HEK293 (cell line): Measurements from ENCODE around the gene RIMKLB.
"Not testable (repeated sequence)": the region's sequence is repeated elsewhere in the genome, so short reads cannot be mapped to it uniquely, and the experiment has no call there.

ENCODE experiments used
- CTCF ChIA-PET: fragments of 350-600 bp; formaldehyde crosslinking; extraction: SDS; loops from one replicate; lab custom pipeline; 2021; ENCODE audit warnings: antibody characterized with exemption; lab: Yijun Ruan, JAX
- POLR2A ChIA-PET: fragments of 300-600 bp; formaldehyde crosslinking; extraction: SDS; loops from one replicate; lab custom pipeline; 2020; ENCODE audit warnings: antibody characterized with exemption, inconsistent platforms; lab: Yijun Ruan, JAX
- H3K27ac ChIP-seq: fragments of 200-500 bp; sonication (Bioruptor generic); 2 replicates; pipeline ENCODE4 v1.5.1; 2014; ENCODE audit warnings: low read depth, low read length, control low read depth, inconsistent platforms; ENCODE audit errors: extremely low read depth
- H3K36me3 ChIP-seq, 2 experiments: fragments of 200-500 bp in 1 of 2; sonication (Bioruptor generic) in 1 of 2; 1 replicate in 1 of 2; 2 replicates in 1 of 2; pipeline ENCODE4 v1.5.1; 2014 to 2017; ENCODE audit warnings: inconsistent platforms in 2 of 2, low read length in 2 of 2; ENCODE audit not compliant: control insufficient read depth in 2 of 2, insufficient read depth in 1 of 2
- H3K4me1 ChIP-seq: fragments of 200-500 bp; sonication (Bioruptor generic); 2 replicates; pipeline ENCODE4 v1.5.1; 2014; ENCODE audit warnings: mild to moderate bottlenecking, low read length, inconsistent platforms; ENCODE audit not compliant: control insufficient read depth, insufficient read depth
- H3K4me3 ChIP-seq: 2 replicates; pipeline ENCODE4 v1.5.1; 2011; ENCODE audit warnings: low read depth, mild to moderate bottlenecking, control low read depth, low read length, moderate library complexity
- H3K9me3 ChIP-seq: fragments of 200-500 bp; sonication (Bioruptor generic); 2 replicates; pipeline ENCODE4 v1.5.1; 2014; ENCODE audit warnings: low read depth, low read length, inconsistent platforms; ENCODE audit not compliant: control insufficient read depth, insufficient read depth
- PRDM4 ChIP-seq: fragments of 450-650 bp; formaldehyde crosslinking; IDR thresholded peaks from 2 replicates; pipeline ENCODE4 v1.5.1; 2017; ENCODE audit warnings: missing biosample characterization, missing genetic modification characterization
- SCRT1 ChIP-seq: fragments of 450-650 bp; formaldehyde crosslinking; IDR thresholded peaks from 2 replicates; pipeline ENCODE4 v1.5.1; 2016; ENCODE audit warnings: missing biosample characterization, missing genetic modification characterization, borderline replicate concordance
- SCRT2 ChIP-seq: fragments of 450-650 bp; formaldehyde crosslinking; IDR thresholded peaks from 2 replicates; pipeline ENCODE4 v1.5.1; 2016; ENCODE audit warnings: missing biosample characterization, missing genetic modification characterization
- SP3 ChIP-seq: fragments of 450-650 bp; formaldehyde crosslinking; IDR thresholded peaks from 2 replicates; pipeline ENCODE4 v1.5.1; 2016; ENCODE audit warnings: missing biosample characterization, missing genetic modification characterization
- ZEB2 ChIP-seq: fragments of 450-650 bp; formaldehyde crosslinking; IDR thresholded peaks from 2 replicates; pipeline ENCODE4 v1.5.1; 2016; ENCODE audit warnings: missing biosample characterization, missing genetic modification characterization
- ZNF146 ChIP-seq: fragments of 450-650 bp; formaldehyde crosslinking; IDR thresholded peaks from 2 replicates; pipeline ENCODE4 v1.5.1; 2016; ENCODE audit warnings: missing biosample characterization, missing genetic modification characterization
- ZNF433 ChIP-seq: fragments of 450-650 bp; formaldehyde crosslinking; IDR thresholded peaks from 2 replicates; pipeline ENCODE4 v1.5.1; 2016; ENCODE audit warnings: missing biosample characterization, missing genetic modification characterization, low read depth
- ZNF580 ChIP-seq: fragments of 450-650 bp; formaldehyde crosslinking; IDR thresholded peaks from 2 replicates; pipeline ENCODE4 v1.5.1; 2016; ENCODE audit warnings: missing biosample characterization, missing genetic modification characterization
- ZNF629 ChIP-seq: fragments of 450-650 bp; formaldehyde crosslinking; IDR thresholded peaks from 2 replicates; pipeline ENCODE4 v1.5.1; 2017; ENCODE audit warnings: missing biosample characterization, missing genetic modification characterization
- ZNF701 ChIP-seq: fragments of 450-650 bp; formaldehyde crosslinking; IDR thresholded peaks from 2 replicates; pipeline ENCODE4 v1.5.1; 2016; ENCODE audit warnings: missing biosample characterization, missing genetic modification characterization
- ZNF843 ChIP-seq: fragments of 450-650 bp; formaldehyde crosslinking; IDR thresholded peaks from 2 replicates; pipeline ENCODE4 v1.5.1; 2016; ENCODE audit warnings: missing biosample characterization, missing genetic modification characterization
- ZSCAN18 ChIP-seq: fragments of 450-650 bp; formaldehyde crosslinking; IDR thresholded peaks from 2 replicates; pipeline ENCODE4 v1.5.1; 2016; ENCODE audit warnings: missing biosample characterization, missing genetic modification characterization

Gene RIMKLB

GRCh38 chr12:8760076-8760475 is 62.3 kb downstream of the RIMKLB start:
- CTCF ChIA-PET, POLR2A ChIA-PET, H3K4me3 ChIP-seq, H3K4me1 ChIP-seq, H3K9me3 ChIP-seq, H3K27ac ChIP-seq: not testable (repeated sequence)
- H3K36me3 ChIP-seq, result peaks cover 17 to 31% of the 10 kb centered on the region in 2 experiments
- TF ChIP-seq ZNF146 (peak; percentile 92), ZNF580 (tag by site-specific recombination) (0 out of 2 replicates have a peak, but pooled peaks have one; percentile 49)

DNA sequence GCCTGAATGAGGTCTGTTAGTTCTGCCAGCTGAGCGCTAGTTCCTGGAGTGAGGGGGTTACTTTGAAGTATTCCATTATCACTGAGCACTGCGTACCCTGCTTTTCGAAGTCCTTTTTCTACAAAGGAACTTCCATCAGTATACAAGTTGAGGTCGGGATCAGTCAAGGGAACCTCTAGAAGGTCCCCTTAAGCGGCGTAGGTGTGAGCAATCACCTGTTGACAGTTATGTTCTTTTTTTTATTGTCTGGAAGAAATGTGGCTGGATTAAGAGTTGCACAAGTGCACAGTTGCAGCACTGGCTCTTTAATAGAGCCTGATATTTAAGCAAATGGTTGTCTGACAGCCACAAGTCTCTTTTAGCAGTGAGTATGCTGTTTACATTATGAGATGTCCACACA is 64.9 kb downstream of the RIMKLB start:
- H3K4me3 ChIP-seq, H3K9me3 ChIP-seq, H3K4me1 ChIP-seq, CTCF ChIA-PET, POLR2A ChIA-PET, H3K27ac ChIP-seq: not testable (repeated sequence)
- H3K36me3 ChIP-seq, result peaks cover 5 to 12% of the 10 kb centered on the region in 2 experiments
- TF ChIP-seq SCRT2 (tag by site-specific recombination), result peak; percentile 72
- peak; percentile 54; the same call in 1 of the 2 replicates for TF ChIP-seq SCRT1 (tag by site-specific recombination)

DNA sequence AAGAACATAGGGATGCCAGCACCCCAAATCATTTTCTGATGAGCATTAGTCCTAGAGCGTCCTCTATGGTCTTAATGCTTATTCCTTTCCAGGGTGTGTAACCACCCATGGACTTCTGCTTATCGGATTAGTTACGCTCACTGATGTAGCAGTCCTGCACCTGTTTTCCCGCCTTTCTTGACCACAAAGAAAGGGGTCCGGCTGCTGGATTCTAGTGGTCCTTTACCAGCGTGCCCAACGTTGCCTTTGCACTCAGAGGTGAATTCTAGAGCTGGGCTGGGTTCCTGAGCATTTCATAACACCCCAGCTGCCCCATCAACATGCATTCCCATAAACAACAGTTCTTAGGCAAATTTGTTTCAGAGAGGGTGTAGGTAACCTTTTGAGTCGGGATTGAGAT is 68.3 kb downstream of the RIMKLB start:
- H3K36me3 ChIP-seq, POLR2A ChIA-PET, H3K27ac ChIP-seq, H3K4me3 ChIP-seq, H3K9me3 ChIP-seq, CTCF ChIA-PET, H3K4me1 ChIP-seq: not testable (repeated sequence)

DNA sequence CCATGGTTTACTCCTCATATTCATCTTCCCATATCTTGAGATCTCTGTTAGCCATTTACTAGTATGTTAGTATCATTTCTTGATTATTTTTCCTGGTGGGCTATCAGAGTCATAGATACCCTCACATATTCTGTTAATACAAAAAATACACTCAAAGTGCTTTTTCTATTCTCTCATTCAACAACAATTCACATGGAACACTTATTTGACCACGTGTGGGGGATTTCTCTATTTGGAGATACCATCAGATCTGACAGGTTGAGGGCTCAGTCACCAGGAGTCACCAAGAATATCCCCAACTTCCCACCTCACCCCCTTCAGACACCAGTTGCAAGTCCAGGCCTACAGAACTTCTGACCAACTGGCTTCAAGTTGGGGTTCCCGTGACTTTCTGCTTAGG is 72.7 kb downstream of the RIMKLB start:
- CTCF ChIA-PET, result interaction anchor here (2.1 kb wide), 1 partner anchor 53 kb away, joined by 5 read pairs; no protein-coding TSS in a partner anchor

More for the DNA sequence above, 72.7 kb downstream of the RIMKLB start:
- TF ChIP-seq ZSCAN18 (tag by site-specific recombination) (no peak), ZNF843 (no peak), ZEB2 (no peak), ZNF433 (tag by site-specific recombination) (no peak), PRDM4 (tag by site-specific recombination) (no peak), SP3 (tag by site-specific recombination) (no peak), ZNF629 (no peak), ZNF701 (tag by site-specific recombination) (no peak)
- Histone ChIP-seq H3K36me3 (peaks cover 0 to 16% of the 10 kb centered on the region in 2 experiments; a peak in 2 of 3 replicates), H3K4me1 (no peaks in the 10 kb centered on the region), H3K4me3 (no peak overlapping the region), H3K27ac (no peak overlapping the region), H3K9me3 (no peaks in the 10 kb centered on the region)
- POLR2A ChIA-PET, result no interaction called here
